Bronchial epithelial cell (primary cell): Measurements from ENCODE around the gene MAPT. TPM values are rescaled to one million over a fixed set of nuclear protein-coding genes. Genes with fewer than 3 reads are reported as not detected.

Experiments used
- DNase-seq: peaks from one replicate; pipeline ENCODE4 v3.0.0-alpha.2; 2010; ENCODE audit warnings: low read depth
- FAIRE-seq: peaks from 2 replicates; lab custom pipeline; 2011; peaks lifted over from hg19 to GRCh38; lab: Jason Lieb, UNC
- H3K27me3 ChIP-seq: 2 replicates; pipeline ENCODE4 v1.5.1; 2011; ENCODE audit warnings: low read length; ENCODE audit not compliant: control insufficient read depth, insufficient read depth
- H3K36me3 ChIP-seq: 2 replicates; pipeline ENCODE4 v1.5.1; 2011; ENCODE audit warnings: low read length; ENCODE audit not compliant: control insufficient read depth, insufficient read depth
- H3K4me3 ChIP-seq: 2 replicates; pipeline ENCODE4 v1.5.1; 2011; ENCODE audit warnings: mild to moderate bottlenecking, low read depth, low read length, control low read depth
- CTCF ChIP-seq: IDR thresholded peaks from 2 replicates; pipeline ENCODE4 v1.5.1; 2011; ENCODE audit warnings: mild to moderate bottlenecking, moderate library complexity, low read length, control low read depth, inconsistent platforms; ENCODE audit not compliant: insufficient read depth, severe bottlenecking
- total RNA-seq: library from RNA; depleted of rRNA; stranded (reverse); fragments of >200 nt; gene quantifications from 2 replicates; pipeline ENCODE4 v1.2.1, GENCODE V29; 2014

MAPT gene
- total RNA-seq, 1 donor from 2014 or later = 0.26 TPM

GRCh38 chr17:46039592-46040186, 145.3 kb downstream of the MAPT start:
- Histone ChIP-seq H3K36me3 (peaks cover 39% of the 10 kb centered on the region), H3K4me3 (no peak overlapping the region), H3K27me3 (no peaks in the 10 kb centered on the region)
- DNase-seq (no peak), FAIRE-seq (no peak)
- TF ChIP-seq CTCF = no peak

DNA sequence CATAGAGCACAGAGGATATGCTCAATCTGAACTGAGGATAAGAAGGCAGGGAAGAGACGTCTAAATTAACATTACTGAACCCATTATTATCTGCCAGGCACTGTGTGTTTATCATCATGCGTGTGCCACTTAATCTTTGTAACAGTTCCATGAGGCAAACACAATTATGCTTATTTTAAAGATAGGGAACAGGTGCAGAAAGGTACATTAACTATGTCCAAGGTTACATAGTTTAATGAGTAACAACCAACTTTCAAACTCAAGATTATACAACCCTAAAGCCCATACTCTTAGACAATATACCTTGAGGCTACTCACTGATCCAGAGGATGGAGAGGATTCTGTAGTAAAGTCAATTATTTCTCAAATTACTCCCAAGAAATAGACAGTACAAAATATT, 147.9 kb downstream of the MAPT start:
- DNase-seq = no peak
- TF ChIP-seq CTCF = no peak
- no peak for FAIRE-seq
- Histone ChIP-seq H3K36me3 (peaks cover 36% of the 10 kb centered on the region), H3K27me3 (no peaks in the 10 kb centered on the region), H3K4me3 (no peak overlapping the region)

GRCh38 chr17:46042925-46043324, 148.6 kb downstream of the MAPT start:
- H3K4me3 ChIP-seq = no peak overlapping the region
- H3K36me3 ChIP-seq = peaks cover 33% of the 10 kb centered on the region
- FAIRE-seq (no peak), DNase-seq (no peak)
- H3K27me3 ChIP-seq = no peaks in the 10 kb centered on the region
- TF ChIP-seq CTCF = no peak

DNA sequence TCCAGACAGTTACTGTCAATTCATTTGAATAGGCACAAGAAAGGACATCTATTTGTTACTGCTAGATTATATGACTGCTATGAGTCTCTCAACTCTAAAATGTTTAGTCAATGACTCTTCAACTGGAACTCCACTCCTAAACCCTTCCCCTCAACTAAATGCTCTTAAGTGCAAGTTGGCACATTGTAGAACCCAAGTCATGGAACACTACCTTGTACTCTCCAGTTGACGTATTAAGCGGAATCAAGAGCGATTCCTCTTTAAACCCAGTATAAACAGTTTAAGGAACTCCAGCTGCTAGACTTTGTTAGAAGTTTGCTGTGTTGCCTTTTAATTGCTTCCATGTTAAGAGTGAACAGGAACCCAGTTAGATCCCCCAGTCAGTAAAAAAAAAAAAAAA, 149.3 kb downstream of the MAPT start:
- no peaks in the 10 kb centered on the region for H3K27me3 ChIP-seq
- H3K36me3 ChIP-seq = peaks cover 27% of the 10 kb centered on the region
- no peak for FAIRE-seq
- H3K4me3 ChIP-seq = no peak overlapping the region
- no peak for DNase-seq
- no peak for TF ChIP-seq CTCF

GRCh38 chr17:46044286-46044928, 150.1 kb downstream of the MAPT start:
- H3K4me3 ChIP-seq = no peak overlapping the region
- TF ChIP-seq CTCF = peak; percentile 77
- H3K36me3 ChIP-seq = peaks cover 23% of the 10 kb centered on the region
- H3K27me3 ChIP-seq = no peaks in the 10 kb centered on the region
- FAIRE-seq (no peak), DNase-seq (peak; percentile 80)

DNA sequence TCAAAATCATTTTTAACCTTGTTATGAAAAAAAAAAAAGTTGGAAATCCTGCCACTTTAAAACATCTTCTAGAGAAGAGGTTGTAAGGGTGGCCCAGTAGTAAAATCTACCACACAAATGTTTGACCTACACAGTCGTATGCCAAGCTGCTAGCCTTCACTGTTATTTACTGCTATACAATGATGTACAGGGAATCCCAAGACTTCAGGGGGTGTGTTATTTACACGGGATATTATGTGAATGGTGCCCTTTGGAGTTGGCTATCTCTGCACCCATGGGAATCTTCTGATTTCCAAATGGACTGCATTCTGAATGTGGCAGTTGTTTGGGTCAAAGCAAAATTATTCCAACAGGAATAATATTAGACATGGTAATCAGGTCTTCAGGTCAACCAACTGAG, 150.6 kb downstream of the MAPT start:
- no peaks in the 10 kb centered on the region for H3K27me3 ChIP-seq
- DNase-seq (no peak), FAIRE-seq (no peak)
- H3K36me3 ChIP-seq = peaks cover 22% of the 10 kb centered on the region
- no peak for TF ChIP-seq CTCF
- H3K4me3 ChIP-seq = no peak overlapping the region
